A549 treated with Mapracorat at 1 μM for 4 hours (cell line): Measurements from ENCODE around the gene OR51B2. TPM values are rescaled to one million over a fixed set of nuclear protein-coding genes. Genes with fewer than 3 reads are reported as not detected.

Source experiments
- total RNA-seq: library from RNA; stranded (reverse); fragments of 200-300 nt; extraction: Qiagen RNA extraction; gene quantifications from 5 replicates; pipeline ENCODE4 v1.2.3, GENCODE V29; 2022

Gene OR51B2, protein sequence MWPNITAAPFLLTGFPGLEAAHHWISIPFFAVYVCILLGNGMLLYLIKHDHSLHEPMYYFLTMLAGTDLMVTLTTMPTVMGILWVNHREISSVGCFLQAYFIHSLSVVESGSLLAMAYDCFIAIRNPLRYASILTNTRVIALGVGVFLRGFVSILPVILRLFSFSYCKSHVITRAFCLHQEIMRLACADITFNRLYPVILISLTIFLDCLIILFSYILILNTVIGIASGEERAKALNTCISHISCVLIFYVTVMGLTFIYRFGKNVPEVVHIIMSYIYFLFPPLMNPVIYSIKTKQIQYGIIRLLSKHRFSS
- not detected in 5 replicates for total RNA-seq

DNA sequence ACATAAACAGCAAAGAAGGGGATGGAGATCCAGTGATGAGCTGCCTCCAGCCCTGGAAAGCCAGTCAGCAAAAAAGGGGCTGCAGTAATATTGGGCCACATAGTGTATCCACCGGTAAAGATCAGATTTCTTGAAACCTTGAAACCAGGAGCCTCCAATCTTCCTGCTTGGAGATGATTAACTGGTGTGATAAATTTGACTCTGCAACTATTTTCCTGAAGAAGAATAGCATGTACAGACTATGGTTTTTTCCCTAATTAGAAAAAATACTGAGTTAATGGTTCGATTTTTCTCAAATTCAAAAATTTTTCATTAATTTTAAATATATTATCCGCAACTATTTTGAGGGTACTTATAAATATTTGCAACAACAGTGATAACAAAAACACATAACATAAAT is at the start of gene OR51B2:
Gene OR51B2 (minus strand): TSS at position 101 of the 400 bp plus-strand sequence. CDS start 0 bp downstream, at position 101.

DNA sequence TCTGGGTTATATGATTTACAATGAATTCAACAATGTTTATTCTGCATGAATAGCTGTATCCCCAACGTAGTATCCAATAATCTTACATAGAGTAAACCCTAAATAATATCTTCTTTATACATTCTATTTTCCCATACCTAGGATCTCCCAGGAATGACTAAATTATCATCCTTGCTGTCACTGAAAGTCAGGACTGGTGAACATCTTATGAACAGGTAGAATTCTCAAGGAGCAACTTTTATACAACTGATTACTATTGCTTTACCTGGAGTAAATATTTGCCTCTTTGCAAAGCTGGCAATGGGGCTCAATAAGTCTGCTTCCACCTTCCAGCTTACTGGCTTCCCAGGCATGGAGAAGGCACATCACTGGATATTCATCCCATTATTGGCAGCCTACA is 27.1 kb upstream of the OR51B2 start, which contains the start of gene OR51B6:
Gene OR51B6 (plus strand): TSS at position 301 of the 400 bp plus-strand sequence. CDS start 0 bp downstream, at position 301.

DNA sequence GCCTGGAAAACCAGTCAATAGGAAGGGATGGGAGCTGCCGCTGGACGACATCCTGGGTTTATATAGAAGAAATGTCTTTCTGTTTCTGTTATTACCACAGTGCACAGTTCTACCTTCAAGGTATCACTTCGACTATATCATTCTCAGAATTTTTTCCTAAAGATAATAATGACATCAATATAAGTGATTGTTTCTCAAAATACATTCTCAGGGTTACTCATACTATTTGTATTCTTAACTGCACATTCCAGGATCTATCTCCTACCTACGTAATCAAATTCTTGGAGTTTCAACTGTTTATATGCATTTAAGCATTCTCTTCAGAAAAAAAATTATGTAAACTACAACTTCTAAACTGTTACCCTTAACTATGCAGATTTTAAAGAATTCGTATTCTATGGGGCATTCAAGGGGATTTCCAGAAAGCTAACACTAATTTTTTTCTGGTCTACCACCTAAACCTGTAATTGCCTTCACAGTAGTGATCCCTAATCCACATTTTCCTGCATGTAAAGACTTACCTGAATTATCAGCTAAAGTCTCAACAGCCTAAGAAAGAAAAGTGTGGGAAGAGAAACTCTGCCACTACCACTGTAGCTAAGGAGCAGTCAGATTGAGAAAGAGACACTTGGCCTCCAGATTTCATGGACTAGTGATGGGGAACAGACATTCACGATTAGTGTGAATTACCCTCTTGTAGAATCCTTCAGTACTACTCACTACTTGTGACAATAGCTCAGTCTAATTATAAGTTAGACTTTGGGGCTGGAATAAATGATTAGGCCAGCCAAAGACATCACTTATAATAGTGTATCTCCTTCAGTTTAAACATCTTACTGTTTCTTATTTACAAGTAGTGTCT is 19.6 kb upstream of the OR51B2 start, which contains the start of gene OR51B5:
Gene OR51B5 (minus strand): TSS at position 51 of the 862 bp plus-strand sequence. CDS start 0 bp downstream, at position 51.

DNA sequence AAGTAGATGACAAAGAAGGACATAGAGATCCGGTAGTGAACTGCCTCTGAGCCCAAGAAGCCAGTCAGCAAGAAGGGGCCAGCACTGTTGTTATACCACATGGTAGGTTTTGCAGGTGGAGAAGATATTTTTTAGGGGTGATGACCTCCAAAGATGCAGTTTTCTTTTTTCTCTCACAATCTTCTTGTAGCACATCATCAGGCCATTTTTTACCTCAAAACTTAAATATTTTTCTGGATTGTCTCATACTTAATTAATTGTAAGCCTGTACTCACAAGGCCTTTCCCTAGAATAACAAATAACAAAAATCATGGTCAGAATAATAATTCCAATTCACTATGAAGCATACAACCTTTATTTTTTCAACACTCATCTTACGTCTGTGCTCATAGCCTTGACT is 22.3 kb downstream of the OR51B2 start, which contains the start of gene OR51B4:
Gene OR51B4 (minus strand): TSS at position 101 of the 400 bp plus-strand sequence. CDS start 0 bp downstream, at position 101.

Other genes with a start within 250 kb of the OR51B2 start
- not detected in 5 replicates for gene OR52A5, start 185.9 kb downstream of the OR51B2 start, total RNA-seq
- not detected in 5 replicates for gene OR52A1, start 169.5 kb downstream of the OR51B2 start, total RNA-seq
- gene OR51V1, start 123.6 kb downstream of the OR51B2 start, total RNA-seq = not detected in 5 replicates
- not detected in 5 replicates for gene HBB, start 97.2 kb downstream of the OR51B2 start, total RNA-seq
- not detected in 5 replicates for gene HBD, start 89.8 kb downstream of the OR51B2 start, total RNA-seq
- gene HBG1, start 74.4 kb downstream of the OR51B2 start, total RNA-seq = not detected in 5 replicates
- not detected in 5 replicates for gene HBG2, start 69.5 kb downstream of the OR51B2 start, total RNA-seq
- gene HBE1, start 54.4 kb downstream of the OR51B2 start, total RNA-seq = 0.20 TPM in 1 of 5 replicates, not detected in the others
- gene OR51B4, start 22.4 kb downstream of the OR51B2 start, total RNA-seq = not detected in 5 replicates
- gene OR51B5, start 19.2 kb upstream of the OR51B2 start, total RNA-seq = 0.13 TPM in 2 of 5 replicates, not detected in the others
- not detected in 5 replicates for gene OR51B6, start 27.2 kb upstream of the OR51B2 start, total RNA-seq
- not detected in 5 replicates for gene OR51M1, start 59.5 kb upstream of the OR51B2 start, total RNA-seq
- gene OR51Q1, start 97.8 kb upstream of the OR51B2 start, total RNA-seq = not detected in 5 replicates
- gene OR51I1, start 117.2 kb upstream of the OR51B2 start, total RNA-seq = not detected in 5 replicates
- gene OR51I2, start 125.0 kb upstream of the OR51B2 start, total RNA-seq = not detected in 5 replicates
- gene OR52D1, start 164.4 kb upstream of the OR51B2 start, total RNA-seq = not detected in 5 replicates
- gene UBQLN3, start 185.7 kb upstream of the OR51B2 start, total RNA-seq = not detected in 5 replicates
- not detected in 5 replicates for gene UBQLNL, start 192.4 kb upstream of the OR51B2 start, total RNA-seq
- not detected in 5 replicates for gene OR52H1, start 224.2 kb upstream of the OR51B2 start, total RNA-seq